Liver (tissue), 3 donors: ENCODE results near the gene FMR1.

Experiments used
- CTCF ChIP-seq: fragments of 150-350 bp; IDR thresholded peaks from 2 replicates; pipeline ENCODE4 v1.5.1; 2017; ENCODE audit warnings: improper control_type of control experiment, low read depth, low read length; ENCODE audit not compliant: missing input control
- RAD21 ChIP-seq, 2 donors: IDR thresholded peaks; 2 replicates each; pipeline ENCODE4 v1.6.1; 2016; ENCODE audit warnings: antibody characterized with exemption in 2 of 2, mild to moderate bottlenecking in 2 of 2
- donor health status: healthy.
- donor health status: healthy.

DNA sequence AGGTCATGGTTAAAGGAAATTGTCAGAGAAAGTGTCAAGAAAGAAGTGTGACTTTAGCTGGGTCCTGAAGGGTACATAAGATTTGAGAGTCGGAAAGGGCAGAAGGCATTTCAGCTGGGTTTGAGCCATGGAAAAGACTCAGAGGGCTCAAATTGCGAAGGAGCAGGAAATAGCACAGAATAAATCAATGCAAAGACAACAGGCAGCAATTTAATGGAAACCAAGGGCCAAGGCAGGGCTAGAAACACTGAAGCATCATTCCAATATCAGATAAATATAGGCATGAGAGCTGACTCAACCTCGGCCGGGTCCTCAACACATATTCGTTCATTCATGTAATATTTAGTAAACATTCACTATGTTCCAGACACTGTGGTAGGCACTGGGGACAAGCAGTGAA is 3.6 kb upstream of the FMR1 start:
- TF ChIP-seq CTCF: no peak
- TF ChIP-seq RAD21 (IDR thresholded peaks at IDR 0.05): no peak
